K562 (cell line): ENCODE results near the gene HS2ST1. TPM values are rescaled to one million over a fixed set of nuclear protein-coding genes. Genes with fewer than 3 reads are reported as not detected.

Source experiments
- ATAC-seq: fragments of 200-7000 bp; cut with Tn5 transposase; 3 replicates; pipeline ENCODE4 v1.9.1; 2020; ENCODE audit warnings: moderate library complexity
- BruUV-seq: library from RNA; stranded (reverse); fragments of 400-500 nt; replicated peaks from 2 replicates; lab custom pipeline; 2021; lab: Mats Ljungman, UMichigan
- CTCF ChIA-PET: fragments of 300-600 bp; formaldehyde crosslinking; extraction: SDS; loops from one replicate; lab custom pipeline; 2021; ENCODE audit warnings: low intra/inter-chr PET ratio; lab: Yijun Ruan, JAX
- POLR2A ChIA-PET: fragments of 300-600, 350-650 bp; sonication (Branson Sonifier 250); formaldehyde crosslinking; extraction: SDS; loops from one replicate; lab custom pipeline; 2021; ENCODE audit warnings: antibody characterized with exemption, inconsistent platforms; lab: Yijun Ruan, JAX
- DNase-seq, 4 experiments: peaks; one replicate each; pipeline versions ENCODE4 v3.0.0 to v3.0.0-alpha.2; 2011 to 2018; ENCODE audit warnings: low spot score in 3 of 4, mixed read lengths in 3 of 4; ENCODE audit errors: extremely low read depth in 1 of 4
- FAIRE-seq: peaks from 2 replicates; lab custom pipeline; 2011; peaks lifted over from hg19 to GRCh38; lab: Jason Lieb, UNC
- H2AFZ ChIP-seq: 2 replicates; pipeline ENCODE4 v1.6.0; 2011; ENCODE audit warnings: low read depth, low read length, control low read depth, inconsistent platforms
- H3K27ac ChIP-seq: fragments of 200-600 bp; 3 replicates; pipeline ENCODE4 v1.8.0; 2011; ENCODE audit warnings: low read depth, mild to moderate bottlenecking, control low read depth, inconsistent platforms, low read length, moderate library complexity, mixed read lengths; ENCODE audit errors: extremely low read depth
- H3K27me3 ChIP-seq, 2 experiments: fragments of 300-600 bp in 1 of 2; 2 replicates in 1 of 2; 3 replicates in 1 of 2; pipeline versions ENCODE4 v1.6.0 to v1.8.0; 2011; ENCODE audit warnings: inconsistent platforms in 2 of 2, low read length in 2 of 2, mild to moderate bottlenecking in 1 of 2, mixed read lengths in 1 of 2, moderate library complexity in 1 of 2; ENCODE audit not compliant: control insufficient read depth in 2 of 2, insufficient read depth in 2 of 2
- H3K36me3 ChIP-seq: fragments of 300-600 bp; 3 replicates; pipeline ENCODE4 v1.8.0; 2011; ENCODE audit warnings: mild to moderate bottlenecking, low read length, inconsistent platforms; ENCODE audit not compliant: control insufficient read depth, insufficient read depth
- H3K4me1 ChIP-seq, 2 experiments: fragments of 200-600 bp in 1 of 2; replicated peaks in 1 of 2; 2 replicates in 1 of 2; 3 replicates in 1 of 2; pipeline versions ENCODE4 v1.5.1 to v1.8.0; 2011; ENCODE audit warnings: inconsistent platforms in 2 of 2, low read length in 2 of 2, mild to moderate bottlenecking in 1 of 2, mixed read lengths in 1 of 2, moderate library complexity in 1 of 2; ENCODE audit not compliant: control insufficient read depth in 2 of 2, insufficient read depth in 2 of 2
- H3K4me2 ChIP-seq: 2 replicates; pipeline ENCODE4 v1.6.1; 2011; ENCODE audit warnings: low read length, control low read depth, inconsistent platforms, mixed read lengths; ENCODE audit not compliant: insufficient read depth
- H3K4me3 ChIP-seq: fragments of 200-600 bp; sonication (generic), shearing (Covaris generic); 2 replicates; pipeline ENCODE4 v1.5.1; 2016; ENCODE audit warnings: control low read depth, inconsistent platforms
- H3K79me2 ChIP-seq: fragments of 200-600 bp; 3 replicates; pipeline ENCODE4 v1.8.0; 2011; ENCODE audit warnings: low read length, inconsistent platforms; ENCODE audit not compliant: control insufficient read depth, insufficient read depth
- H3K9ac ChIP-seq, 2 experiments: 2 replicates each; pipeline versions ENCODE4 v1.6.0 to v1.6.1; 2011; ENCODE audit warnings: low read depth in 2 of 2, low read length in 2 of 2, control low read depth in 1 of 2, inconsistent platforms in 1 of 2, mild to moderate bottlenecking in 1 of 2, mixed read lengths in 1 of 2; ENCODE audit not compliant: insufficient read depth in 1 of 2
- H3K9me1 ChIP-seq: one replicate; pipeline ENCODE4 v1.6.0; 2011; ENCODE audit warnings: inconsistent platforms, mild to moderate bottlenecking, low read length, moderate library complexity; ENCODE audit not compliant: control insufficient read depth, insufficient read depth
- H3K9me3 ChIP-seq: replicated peaks from 2 replicates; pipeline ENCODE4 v1.5.1; 2011; ENCODE audit warnings: low read depth, low read length, inconsistent platforms; ENCODE audit not compliant: control insufficient read depth, insufficient read depth
- H4K20me1 ChIP-seq: replicated peaks from 2 replicates; pipeline ENCODE4 v1.6.1; 2011; ENCODE audit warnings: low read length, inconsistent platforms, mixed read lengths; ENCODE audit not compliant: control insufficient read depth, insufficient read depth
- GATAD2A ChIP-seq: fragments of 450-650 bp; IDR thresholded peaks from 2 replicates; pipeline ENCODE4 v1.6.1; 2017
- KDM1A ChIP-seq, 2 experiments: fragments of 450-650 bp; IDR thresholded peaks; 2 replicates each; pipeline ENCODE4 v1.6.1; 2016; ENCODE audit warnings: mild to moderate bottlenecking in 2 of 2
- NUFIP1 ChIP-seq: fragments of 450-650 bp; IDR thresholded peaks from 2 replicates; pipeline ENCODE4 v1.6.1; 2018; ENCODE audit not compliant: partially characterized antibody
- PPARD ChIP-seq: fragments of 250-450 bp; sonication (Bioruptor Pico); IDR thresholded peaks from 2 replicates; pipeline ENCODE4 v1.8.0; 2022; ENCODE audit warnings: inconsistent platforms, mild to moderate bottlenecking, moderate library complexity
- RBFOX2 ChIP-seq: fragments of 200-400 bp; formaldehyde crosslinking; IDR thresholded peaks from 2 replicates; pipeline ENCODE4 v1.6.1; 2017; ENCODE audit warnings: low read depth, mild to moderate bottlenecking, low read length, moderate library complexity
- RBM25 ChIP-seq: fragments of 200-400 bp; formaldehyde crosslinking; IDR thresholded peaks from 2 replicates; pipeline ENCODE4 v1.6.1; 2018; ENCODE audit warnings: low read length, low read depth, moderate library complexity; ENCODE audit not compliant: severe bottlenecking
- RBM34 ChIP-seq: fragments of 200-400 bp; formaldehyde crosslinking; IDR thresholded peaks from 2 replicates; pipeline ENCODE4 v1.6.1; 2018; ENCODE audit warnings: low read length, borderline replicate concordance; ENCODE audit not compliant: insufficient read depth
- SRSF1 ChIP-seq: fragments of 200-400 bp; formaldehyde crosslinking; IDR thresholded peaks from 2 replicates; pipeline ENCODE4 v1.6.1; 2017; ENCODE audit warnings: mild to moderate bottlenecking, low read depth, low read length, moderate library complexity
- ZBTB7A ChIP-seq: IDR thresholded peaks from 2 replicates; pipeline ENCODE4 v1.6.1; 2011; ENCODE audit warnings: low read depth, mild to moderate bottlenecking, low read length, moderate library complexity, borderline replicate concordance; ENCODE audit not compliant: control insufficient read depth
- ZNF184 ChIP-seq: sonication (generic); formaldehyde crosslinking; IDR thresholded peaks from 2 replicates; pipeline ENCODE4 v1.5.0; 2020; ENCODE audit warnings: missing genetic modification reagents
- ZNF232 ChIP-seq: sonication (generic); formaldehyde crosslinking; IDR thresholded peaks from 2 replicates; pipeline ENCODE4 v1.8.0; 2022; ENCODE audit warnings: mild to moderate bottlenecking, missing genetic modification reagents
- ZNF253 ChIP-seq: fragments of 250-450 bp; sonication (Bioruptor Pico); conservative IDR thresholded peaks from 2 replicates; pipeline ENCODE4 v1.6.1; 2021; ENCODE audit warnings: mild to moderate bottlenecking
- ZNF445 ChIP-seq: fragments of 250-450 bp; sonication (Bioruptor Pico); IDR thresholded peaks from 2 replicates; pipeline ENCODE4 v1.4.0; 2020; ENCODE audit warnings: low read depth, mild to moderate bottlenecking, moderate library complexity
- ZNF507 ChIP-seq: conservative IDR thresholded peaks from 2 replicates; pipeline ENCODE4 v1.6.1; 2017; ENCODE audit warnings: missing genetic modification characterization, missing compliant biosample characterization
- ZNF77 ChIP-seq: fragments of 250-450 bp; sonication (Bioruptor Pico); IDR thresholded peaks from 2 replicates; pipeline ENCODE4 v1.5.0; 2020
- WGBS: fragments of 100-300 bp; shearing (Covaris generic); methylation state at CpG from one replicate; pipeline ENCODE4 v1.1.6; 2016; ENCODE audit warnings: low coverage, mixed read lengths; ENCODE audit not compliant: insufficient coverage; ENCODE audit errors: missing lambda C conversion rate; 5-methylcytosine and 5-hydroxymethylcytosine counted together
- in situ Hi-C: fragments of 300-500 bp; cut with MboI; formaldehyde crosslinking; loops from 4 replicates; pipeline ENCODE4 v1.15.0; 2018; ENCODE audit warnings: inconsistent platforms, mixed read lengths
- intact Hi-C: fragments of 100-400 bp; cut with micrococcal nuclease; formaldehyde crosslinking; loops from 2 replicates; pipeline ENCODE4 v1.14.2; 2022
- polyA plus RNA-seq, 8 experiments: library from polyadenylated mRNA; depleted of rRNA in 4 of 8; stranded (reverse) in 5 of 8; unstranded in 3 of 8; fragments of >200 nt; fragmentation: Nextera tagmentation in 2 of 8; fragmentation: Illumina TruSeq in 1 of 8; extraction: Ambion mirVana in 2 of 8; extraction: Trizol in 1 of 8; gene quantifications; 2 replicates each; pipeline versions ENCODE4 v1.2.1 to v1.2.3, GENCODE V29; 2011 to 2014; ENCODE audit warnings: inconsistent platforms in 1 of 8, missing spikeins in 1 of 8
- total RNA-seq, 7 experiments: library from RNA; depleted of rRNA in 6 of 7; stranded (reverse); fragments of >200 nt in 6 of 7; fragmentation: Illumina TruSeq in 2 of 7; extraction: Trizol in 2 of 7; gene quantifications; 2 replicates each; pipeline versions ENCODE4 v1.2.1 to v1.2.3, GENCODE V29; 2011 to 2021; ENCODE audit warnings: low replicate concordance in 1 of 7
- TF ChIP-seq, protein P1 (sequence below): fragments of 250-450 bp; sonication (Bioruptor Pico); IDR thresholded peaks from 2 replicates; pipeline ENCODE4 v1.8.0; 2021; ENCODE audit warnings: mild to moderate bottlenecking, moderate library complexity
- TF ChIP-seq, protein P2 (sequence below): fragments of 450-650 bp; conservative IDR thresholded peaks from 2 replicates; pipeline ENCODE4 v1.6.1; 2016; ENCODE audit warnings: missing genetic modification characterization, low read depth, mild to moderate bottlenecking, control low read depth, missing compliant biosample characterization
- TF ChIP-seq, protein P3 (sequence below): fragments of 250-450 bp; sonication (Bioruptor Pico); IDR thresholded peaks from 2 replicates; pipeline ENCODE4 v1.6.1; 2021; ENCODE audit warnings: mild to moderate bottlenecking
- TF ChIP-seq, protein P4 (sequence below): fragments of 200-800 bp; sonication (Bioruptor generic); IDR thresholded peaks from 2 replicates; pipeline ENCODE4 v1.6.1; 2017; ENCODE audit warnings: missing genetic modification characterization, missing compliant biosample characterization

Gene HS2ST1
- total and polyA plus RNA-seq, 9 of the 15 experiments (the other 6 are each of a cell fraction or from before 2014, with no cell fraction given) = 7.7 to 43.3 (median 25.8) TPM

DNA sequence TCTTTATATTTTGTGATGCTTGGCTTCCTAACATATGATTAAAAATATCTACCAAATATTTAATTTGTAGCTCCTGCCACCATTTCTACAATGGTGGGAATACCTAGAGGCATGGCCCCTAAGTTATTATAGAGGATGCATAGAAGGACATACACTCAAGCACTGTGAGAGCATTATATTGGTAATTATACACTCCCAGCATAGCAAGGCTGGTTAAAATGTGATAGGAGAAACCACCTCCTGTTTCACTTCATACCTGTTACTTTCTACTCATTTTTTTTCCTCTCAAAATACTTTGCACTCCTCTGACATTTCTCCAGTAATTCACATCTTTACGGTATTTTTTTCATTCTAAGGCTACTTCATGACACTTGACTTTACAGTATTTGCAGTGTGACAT lies 92.9 kb downstream of the HS2ST1 start:
- Histone ChIP-seq H3K9me3 (peaks cover 8% of the 10 kb centered on the region; the same call in 1 of the 2 replicates), H3K4me3 (no peak overlapping the region), H3K27ac (no peak overlapping the region), H2AFZ (no peak overlapping the region), H4K20me1 (no peaks in the 10 kb centered on the region), H3K9me1 (no peaks in the 10 kb centered on the region), H3K4me1 (no peaks in the 10 kb centered on the region; a peak in 1 of 5 replicates), H3K79me2 (peaks cover 62% of the 10 kb centered on the region), H3K27me3 (no peaks in the 10 kb centered on the region), H3K4me2 (no peak overlapping the region), H3K9ac (no peak overlapping the region), H3K36me3 (peaks cover 5% of the 10 kb centered on the region; the same call in 1 of the 3 replicates)
- DNase-seq (no peak), FAIRE-seq (no peak), ATAC-seq (no peak)
- TF ChIP-seq ZBTB7A (no peak), RBM34 (no peak), ZNF232 (no peak), ZNF77 (CRISPR knock-in tag) (no peak), ZNF253 (no peak), KDM1A (IDR thresholded peaks at IDR 0.05) (no peak), GATAD2A (no peak), SRSF1 (no peak), RBM25 (no peak), ZNF184 (no peak), ZNF445 (CRISPR knock-in tag) (no peak), PPARD (CRISPR knock-in tag) (no peak), NUFIP1 (no peak), ZNF507 (tag) (no peak), RBFOX2 (no peak)
- TF ChIP-seq, protein P1, sequence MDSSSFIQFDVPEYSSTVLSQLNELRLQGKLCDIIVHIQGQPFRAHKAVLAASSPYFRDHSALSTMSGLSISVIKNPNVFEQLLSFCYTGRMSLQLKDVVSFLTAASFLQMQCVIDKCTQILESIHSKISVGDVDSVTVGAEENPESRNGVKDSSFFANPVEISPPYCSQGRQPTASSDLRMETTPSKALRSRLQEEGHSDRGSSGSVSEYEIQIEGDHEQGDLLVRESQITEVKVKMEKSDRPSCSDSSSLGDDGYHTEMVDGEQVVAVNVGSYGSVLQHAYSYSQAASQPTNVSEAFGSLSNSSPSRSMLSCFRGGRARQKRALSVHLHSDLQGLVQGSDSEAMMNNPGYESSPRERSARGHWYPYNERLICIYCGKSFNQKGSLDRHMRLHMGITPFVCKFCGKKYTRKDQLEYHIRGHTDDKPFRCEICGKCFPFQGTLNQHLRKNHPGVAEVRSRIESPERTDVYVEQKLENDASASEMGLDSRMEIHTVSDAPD (CRISPR knock-in tag) = no peak
- TF ChIP-seq, protein P2, sequence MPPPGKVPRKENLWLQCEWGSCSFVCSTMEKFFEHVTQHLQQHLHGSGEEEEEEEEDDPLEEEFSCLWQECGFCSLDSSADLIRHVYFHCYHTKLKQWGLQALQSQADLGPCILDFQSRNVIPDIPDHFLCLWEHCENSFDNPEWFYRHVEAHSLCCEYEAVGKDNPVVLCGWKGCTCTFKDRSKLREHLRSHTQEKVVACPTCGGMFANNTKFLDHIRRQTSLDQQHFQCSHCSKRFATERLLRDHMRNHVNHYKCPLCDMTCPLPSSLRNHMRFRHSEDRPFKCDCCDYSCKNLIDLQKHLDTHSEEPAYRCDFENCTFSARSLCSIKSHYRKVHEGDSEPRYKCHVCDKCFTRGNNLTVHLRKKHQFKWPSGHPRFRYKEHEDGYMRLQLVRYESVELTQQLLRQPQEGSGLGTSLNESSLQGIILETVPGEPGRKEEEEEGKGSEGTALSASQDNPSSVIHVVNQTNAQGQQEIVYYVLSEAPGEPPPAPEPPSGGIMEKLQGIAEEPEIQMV (tag) = no peak
- TF ChIP-seq, protein P3, sequence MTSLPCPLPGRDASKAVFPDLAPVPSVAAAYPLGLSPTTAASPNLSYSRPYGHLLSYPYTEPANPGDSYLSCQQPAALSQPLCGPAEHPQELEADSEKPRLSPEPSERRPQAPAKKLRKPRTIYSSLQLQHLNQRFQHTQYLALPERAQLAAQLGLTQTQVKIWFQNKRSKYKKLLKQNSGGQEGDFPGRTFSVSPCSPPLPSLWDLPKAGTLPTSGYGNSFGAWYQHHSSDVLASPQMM (CRISPR knock-in tag) = no peak
- TF ChIP-seq, protein P4, sequence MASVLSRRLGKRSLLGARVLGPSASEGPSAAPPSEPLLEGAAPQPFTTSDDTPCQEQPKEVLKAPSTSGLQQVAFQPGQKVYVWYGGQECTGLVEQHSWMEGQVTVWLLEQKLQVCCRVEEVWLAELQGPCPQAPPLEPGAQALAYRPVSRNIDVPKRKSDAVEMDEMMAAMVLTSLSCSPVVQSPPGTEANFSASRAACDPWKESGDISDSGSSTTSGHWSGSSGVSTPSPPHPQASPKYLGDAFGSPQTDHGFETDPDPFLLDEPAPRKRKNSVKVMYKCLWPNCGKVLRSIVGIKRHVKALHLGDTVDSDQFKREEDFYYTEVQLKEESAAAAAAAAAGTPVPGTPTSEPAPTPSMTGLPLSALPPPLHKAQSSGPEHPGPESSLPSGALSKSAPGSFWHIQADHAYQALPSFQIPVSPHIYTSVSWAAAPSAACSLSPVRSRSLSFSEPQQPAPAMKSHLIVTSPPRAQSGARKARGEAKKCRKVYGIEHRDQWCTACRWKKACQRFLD = no peak
- in situ Hi-C loops (no loop called here), intact Hi-C loops (no loop called here)
- CTCF ChIA-PET = no interaction called here
- POLR2A ChIA-PET = interaction anchor here (0.6 to 1.1 kb wide), 2 partner anchors 15 to 93 kb away, joined by 5 to 6 read pairs; partner anchors contain the start of genes HS2ST1 and SELENOF
- 96% methylated on average over 1 of the region's 1 CpG for WGBS
- BruUV-seq = no TSS peak
